HG02623 (cell line): ENCODE results near the gene CSRP2.

ENCODE experiments used
- ATAC-seq: cut with Tn5 transposase; IDR thresholded peaks from one replicate; pipeline ENCODE4 v1.9.1; 2021; ENCODE audit warnings: moderate library complexity; ENCODE audit not compliant: unreplicated experiment

The CSRP2 gene

GRCh38 chr12:76863837-76864236 lies 15.0 kb downstream of the CSRP2 start:
- ATAC-seq: no peak

GRCh38 chr12:76863005-76863670 lies 15.7 kb downstream of the CSRP2 start:
- no peak for ATAC-seq

GRCh38 chr12:76860256-76860655 lies 18.6 kb downstream of the CSRP2 start:
- no peak for ATAC-seq

DNA sequence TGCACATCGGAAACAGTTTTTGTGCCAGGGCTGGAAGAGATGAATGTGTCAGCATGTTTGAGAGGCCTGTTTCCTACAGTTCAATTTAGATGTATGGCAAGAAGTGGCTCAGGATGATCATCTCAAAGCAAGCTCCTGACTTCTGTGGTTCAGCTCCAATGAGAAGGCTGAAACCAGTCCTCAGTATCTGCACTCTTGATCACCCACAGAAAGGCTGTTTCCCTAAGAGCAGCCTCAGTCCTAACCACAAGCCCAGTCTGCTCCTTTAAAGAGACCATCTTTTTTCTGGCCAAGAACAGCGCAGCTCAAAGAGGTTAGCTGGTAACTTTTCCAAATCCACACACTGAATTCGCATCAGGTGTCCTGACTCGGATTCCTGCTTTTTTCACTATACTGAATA lies 19.2 kb downstream of the CSRP2 start:
- no peak for ATAC-seq

GRCh38 chr12:76856018-76856644 lies 22.7 kb downstream of the CSRP2 start:
- ATAC-seq: no peak

GRCh38 chr12:76855271-76855670 lies 23.5 kb downstream of the CSRP2 start:
- ATAC-seq: no peak

- no peak for ATAC-seq
Observed at GRCh38 chr12:76852106-76852505, 26.7 kb downstream of the CSRP2 start.

DNA sequence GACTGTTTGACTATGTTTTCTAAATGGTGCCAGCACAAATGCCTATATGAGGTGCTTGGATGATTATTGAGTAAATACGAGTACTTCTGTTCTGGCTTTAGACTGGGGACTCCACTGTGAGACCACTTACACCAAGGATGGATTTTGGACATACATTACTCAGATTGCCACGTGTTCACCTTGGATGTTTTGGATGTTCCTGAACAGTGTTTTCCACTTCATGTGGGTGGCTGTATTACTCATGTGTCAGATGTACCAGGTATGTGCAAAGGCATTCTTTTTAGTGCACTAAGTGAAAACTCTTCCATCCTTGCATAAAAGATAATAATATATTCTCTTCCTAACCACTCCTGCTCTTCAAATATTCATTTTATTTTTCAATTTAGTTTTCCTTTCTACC lies 30.7 kb downstream of the CSRP2 start:
- no peak for ATAC-seq

DNA sequence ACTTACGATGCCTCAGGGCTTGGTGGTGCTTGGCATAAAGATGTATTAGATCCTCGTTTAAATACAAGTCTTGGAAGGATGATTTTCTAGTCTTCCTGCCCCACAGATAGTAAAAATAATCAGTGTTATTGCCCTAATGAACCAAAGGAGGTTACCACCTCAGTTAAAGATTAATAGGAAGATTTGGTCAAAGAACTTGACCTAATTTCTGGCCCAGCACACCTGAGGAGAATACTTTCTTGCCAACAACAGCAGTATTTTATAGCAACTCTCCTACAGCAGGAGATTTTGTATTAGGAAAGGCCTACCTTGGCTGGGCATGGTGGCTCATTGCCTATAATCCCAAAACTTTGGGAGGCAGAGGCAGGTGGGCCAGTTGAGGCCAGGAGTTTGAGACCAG lies 31.6 kb downstream of the CSRP2 start:
- ATAC-seq: no peak

DNA sequence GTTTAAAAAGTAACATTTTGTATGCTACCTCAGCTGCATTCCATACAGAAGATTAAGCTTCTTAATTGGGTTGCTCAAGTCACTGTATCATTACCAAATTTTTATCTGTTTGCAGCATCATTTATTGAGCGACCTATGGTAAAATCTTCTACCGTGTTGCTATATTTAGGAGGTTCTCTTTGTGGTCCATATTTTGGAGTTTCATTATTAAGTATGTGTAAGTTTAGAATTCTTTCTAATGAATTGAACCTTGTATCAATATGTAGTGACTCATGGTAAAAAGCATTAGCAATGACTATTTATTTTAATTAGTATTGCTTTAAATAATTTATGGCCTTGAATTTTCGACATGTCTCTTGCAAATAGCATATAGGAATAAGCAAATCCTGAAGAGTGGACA lies 42.2 kb downstream of the CSRP2 start:
- ATAC-seq: no peak

GRCh38 chr12:76830436-76830835 lies 48.4 kb downstream of the CSRP2 start:
- no peak for ATAC-seq

DNA sequence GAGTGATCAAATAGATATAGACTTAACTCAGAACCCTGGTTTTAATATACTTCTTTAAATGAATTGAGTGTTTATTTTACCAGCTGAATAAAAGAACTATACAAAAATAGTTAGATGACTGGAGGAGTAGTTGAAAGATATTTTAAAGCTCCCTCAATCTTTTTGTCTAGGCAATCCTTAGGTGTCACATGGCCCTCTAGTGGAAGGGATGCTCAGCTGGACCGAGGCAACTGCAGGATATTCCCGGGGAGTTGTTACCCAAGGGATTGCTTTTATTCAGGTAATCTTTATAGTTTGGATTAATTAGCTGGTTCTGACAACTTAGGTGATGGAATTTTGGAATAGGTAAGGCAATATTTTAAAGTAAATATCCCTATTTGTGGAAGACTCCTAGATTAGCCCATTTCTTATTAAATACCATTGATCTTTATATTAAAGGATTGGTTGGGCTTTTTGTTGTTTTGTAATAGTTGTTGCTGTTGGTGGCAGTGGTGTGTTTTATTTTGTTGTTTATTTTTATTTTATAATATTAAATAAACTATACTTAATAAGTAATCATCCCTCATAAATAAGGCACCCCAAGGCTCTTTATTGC lies 57.8 kb downstream of the CSRP2 start:
- no peak for ATAC-seq

- no peak for ATAC-seq
Observed at GRCh38 chr12:76813972-76814371, 64.8 kb downstream of the CSRP2 start.

- ATAC-seq: no peak
Observed at GRCh38 chr12:76813265-76813664, 65.6 kb downstream of the CSRP2 start.

GRCh38 chr12:76811976-76812375 lies 66.8 kb downstream of the CSRP2 start:
- ATAC-seq: no peak

DNA sequence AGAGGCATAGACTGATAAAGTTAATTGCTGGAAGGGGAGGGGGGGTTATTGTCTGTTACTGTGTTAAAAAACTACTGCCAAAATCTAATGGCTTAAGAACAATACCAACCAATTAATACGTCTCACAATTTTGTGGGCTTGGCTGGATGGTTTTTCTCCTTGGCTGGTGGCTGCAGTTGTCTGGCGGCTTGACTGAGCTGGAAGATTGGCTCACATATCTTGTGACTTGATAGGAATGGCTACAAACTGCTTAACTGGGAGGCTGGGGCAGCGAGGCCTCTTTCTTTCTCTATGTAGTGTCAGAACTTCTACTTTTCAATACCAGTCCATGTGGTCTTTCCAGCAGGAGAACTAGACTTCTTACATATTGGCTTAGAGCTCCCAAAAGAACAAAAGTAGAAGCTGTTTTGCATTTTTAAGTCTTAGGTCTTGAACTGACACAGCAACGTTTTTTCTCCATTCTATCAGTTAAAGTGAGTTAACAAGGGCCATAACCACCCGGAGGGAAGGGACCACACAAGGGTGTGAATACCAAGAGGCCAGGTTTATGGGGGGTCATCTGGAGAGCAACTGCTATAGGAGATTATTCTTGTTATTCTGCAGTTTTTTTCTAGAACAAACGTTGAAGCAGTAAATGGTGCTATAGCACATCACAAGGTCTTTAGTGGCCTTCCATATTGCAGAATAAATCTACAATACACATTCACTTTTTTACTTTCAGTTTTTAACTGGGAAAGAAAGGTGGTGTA lies 68.0 kb downstream of the CSRP2 start:
- ATAC-seq: no peak
